Measurements from ENCODE around the gene ERC1.
"Not testable (repeated sequence)": the region's sequence is repeated elsewhere in the genome, so short reads cannot be mapped to it uniquely, and the experiment has no call there.

The ERC1 gene

DNA sequence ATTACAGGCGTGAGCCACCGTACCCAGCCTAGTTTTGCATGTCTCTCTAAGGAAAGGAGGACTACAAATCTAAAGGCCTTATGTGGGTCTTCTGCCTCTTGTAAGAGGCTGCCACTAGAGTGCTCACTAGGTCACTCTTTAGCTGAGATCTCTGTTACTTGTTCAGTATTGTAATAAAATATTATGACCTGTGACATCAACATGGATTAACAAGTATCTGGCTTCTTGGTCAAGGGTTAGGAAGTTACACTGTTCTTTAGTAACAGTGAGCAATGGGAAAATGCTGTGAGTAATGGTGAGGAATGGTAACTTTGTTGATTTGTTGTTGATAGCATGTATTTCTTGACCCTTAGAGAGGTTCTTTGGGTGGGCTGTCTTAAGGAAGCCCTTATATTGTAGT is 50.5 kb downstream of the ERC1 start:
- H3K36me3 ChIP-seq (ENCODE audit: control insufficient read depth in 4 of 4, insufficient read depth in 4 of 4, low read length in 3 of 4), result peaks cover 0 to 3% (median 1%) of the 10 kb centered on the region in 4 experiments
- H3K4me1 ChIP-seq (ENCODE audit: control extremely low read depth in 1 of 4, control insufficient read depth in 4 of 4, insufficient read depth in 4 of 4, low read length in 3 of 4), result peaks cover 0 to 1% (median 0%) of the 10 kb centered on the region in 4 experiments
- ChIA-PET POLR2A (no interaction called here), CTCF (no interaction called here)
- WGBS (ENCODE audit: insufficient coverage), result no CpG with 5 or more reads among the region's 2 CpGs
- H3K4me3 ChIP-seq (ENCODE audit: control insufficient read depth in 1 of 7, extremely low read depth in 1 of 7, insufficient read depth in 4 of 7, low read depth in 2 of 7, low read length in 6 of 7), result no peak overlapping the region
- no peak overlapping the region for H3K27ac ChIP-seq (ENCODE audit: insufficient read depth in 1 of 2, low read depth in 1 of 2, low read length in 2 of 2, poor library complexity in 1 of 2, severe bottlenecking in 2 of 2)
- no peaks in the 10 kb centered on the region for H3K9me3 ChIP-seq (ENCODE audit: control extremely low read depth in 1 of 5, control insufficient read depth in 4 of 5, insufficient read depth in 2 of 5, low read depth in 1 of 5, low read length in 4 of 5)
- no peaks in the 10 kb centered on the region for H3K27me3 ChIP-seq (replicated peaks in 2 of 5; ENCODE audit: control insufficient read depth in 4 of 5, insufficient read depth in 5 of 5, low read length in 4 of 5)
- no peak for DNase-seq

DNA sequence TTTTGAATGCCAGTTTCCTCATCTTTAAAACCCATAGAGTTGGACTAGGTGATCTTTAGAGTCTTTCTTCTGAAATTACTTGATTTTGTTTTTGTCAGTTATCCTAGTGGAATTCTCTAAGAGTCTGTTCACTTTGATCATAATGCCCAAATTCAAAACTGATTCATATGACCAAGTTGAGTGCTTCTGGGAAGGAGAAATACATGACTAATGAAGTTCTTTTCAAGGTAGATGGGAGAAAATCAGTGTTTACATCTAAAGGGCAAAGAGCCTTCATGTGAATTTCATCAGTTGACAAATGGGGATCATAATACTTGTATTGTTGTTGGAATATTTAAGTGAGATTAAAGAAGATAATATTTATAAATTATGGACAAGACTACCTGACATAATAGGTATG is 53.2 kb downstream of the ERC1 start:
- Histone ChIP-seq H3K4me1 (ENCODE audit: control extremely low read depth in 1 of 4, control insufficient read depth in 4 of 4, insufficient read depth in 4 of 4, low read length in 3 of 4) (peaks cover 5 to 16% (median 12%) of the 10 kb centered on the region in 4 experiments), H3K27ac (ENCODE audit: insufficient read depth in 1 of 2, low read depth in 1 of 2, low read length in 2 of 2, poor library complexity in 1 of 2, severe bottlenecking in 2 of 2) (no peak overlapping the region), H3K9me3 (ENCODE audit: control extremely low read depth in 1 of 5, control insufficient read depth in 4 of 5, insufficient read depth in 2 of 5, low read depth in 1 of 5, low read length in 4 of 5) (no peaks in the 10 kb centered on the region), H3K4me3 (ENCODE audit: control insufficient read depth in 1 of 7, extremely low read depth in 1 of 7, insufficient read depth in 4 of 7, low read depth in 2 of 7, low read length in 6 of 7) (no peak overlapping the region), H3K27me3 (replicated peaks in 2 of 5; ENCODE audit: control insufficient read depth in 4 of 5, insufficient read depth in 5 of 5, low read length in 4 of 5) (no peaks in the 10 kb centered on the region), H3K36me3 (ENCODE audit: control insufficient read depth in 4 of 4, insufficient read depth in 4 of 4, low read length in 3 of 4) (peaks cover 0 to 3% (median 0%) of the 10 kb centered on the region in 4 experiments)
- ChIA-PET POLR2A (no interaction called here), CTCF (no interaction called here)
- no peak for DNase-seq

DNA sequence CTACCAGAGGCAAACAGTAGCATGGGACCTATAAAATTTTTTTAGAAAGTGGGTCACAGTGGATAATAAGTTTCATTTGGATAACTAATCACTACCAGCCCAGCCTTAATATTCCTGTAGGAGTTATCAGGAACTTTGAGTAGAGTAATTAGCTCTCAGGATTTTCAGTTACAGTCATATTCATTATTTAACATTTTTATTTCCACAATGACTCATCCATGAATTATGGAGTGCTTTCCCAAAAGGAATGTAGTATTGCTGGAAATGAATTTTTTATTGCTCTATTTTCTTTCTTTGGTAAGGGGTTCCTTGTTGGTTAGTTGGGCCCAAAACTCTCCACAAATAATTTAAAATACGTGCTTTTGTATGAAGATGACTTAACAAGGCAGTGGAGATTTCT is 53.7 kb downstream of the ERC1 start:
- POLR2A ChIA-PET, result no interaction called here
- H3K4me1 ChIP-seq (ENCODE audit: control extremely low read depth in 1 of 4, control insufficient read depth in 4 of 4, insufficient read depth in 4 of 4, low read length in 3 of 4), result peaks cover 5 to 18% (median 13%) of the 10 kb centered on the region in 4 experiments
- WGBS (ENCODE audit: insufficient coverage), result no CpG with 5 or more reads among the region's 1 CpG
- H3K27me3 ChIP-seq (replicated peaks in 2 of 5; ENCODE audit: control insufficient read depth in 4 of 5, insufficient read depth in 5 of 5, low read length in 4 of 5), result no peaks in the 10 kb centered on the region
- H3K4me3 ChIP-seq (ENCODE audit: control insufficient read depth in 1 of 7, extremely low read depth in 1 of 7, insufficient read depth in 4 of 7, low read depth in 2 of 7, low read length in 6 of 7), result no peak overlapping the region
- CTCF ChIA-PET, result no interaction called here
- no peaks in the 10 kb centered on the region for H3K9me3 ChIP-seq (ENCODE audit: control extremely low read depth in 1 of 5, control insufficient read depth in 4 of 5, insufficient read depth in 2 of 5, low read depth in 1 of 5, low read length in 4 of 5)
- H3K36me3 ChIP-seq (ENCODE audit: control insufficient read depth in 4 of 4, insufficient read depth in 4 of 4, low read length in 3 of 4), result peaks cover 0 to 3% (median 0%) of the 10 kb centered on the region in 4 experiments
- no peak overlapping the region for H3K27ac ChIP-seq (ENCODE audit: insufficient read depth in 1 of 2, low read depth in 1 of 2, low read length in 2 of 2, poor library complexity in 1 of 2, severe bottlenecking in 2 of 2)
- DNase-seq, result no peak

DNA sequence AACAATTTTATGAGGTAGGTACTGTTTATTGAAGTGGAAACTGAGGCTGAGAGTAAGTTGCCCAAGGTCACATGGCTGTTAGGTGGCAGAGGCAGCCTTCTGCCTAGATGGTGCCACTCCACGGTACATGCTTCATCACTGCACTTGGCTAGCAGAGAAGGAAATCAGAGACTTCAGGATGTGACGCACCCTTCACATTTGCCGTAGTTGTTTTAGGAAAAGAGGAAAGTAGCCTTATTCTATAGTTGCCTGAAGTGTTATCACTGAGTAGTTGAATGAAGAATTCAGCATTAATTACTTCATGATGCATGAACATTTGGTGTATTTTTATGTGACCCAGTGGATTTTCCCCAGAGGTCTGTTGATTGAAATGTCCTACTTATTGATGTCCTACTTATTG is 55.7 kb downstream of the ERC1 start:
- WGBS (ENCODE audit: insufficient coverage), result 28% methylated on average over 3 of the region's 3 CpGs
- Histone ChIP-seq H3K27ac (ENCODE audit: insufficient read depth in 1 of 2, low read depth in 1 of 2, low read length in 2 of 2, poor library complexity in 1 of 2, severe bottlenecking in 2 of 2) (no peak overlapping the region), H3K36me3 (ENCODE audit: control insufficient read depth in 4 of 4, insufficient read depth in 4 of 4, low read length in 3 of 4) (no peaks in the 10 kb centered on the region), H3K4me1 (ENCODE audit: control extremely low read depth in 1 of 4, control insufficient read depth in 4 of 4, insufficient read depth in 4 of 4, low read length in 3 of 4) (peaks cover 9 to 26% (median 18%) of the 10 kb centered on the region in 4 experiments), H3K4me3 (ENCODE audit: control insufficient read depth in 1 of 7, extremely low read depth in 1 of 7, insufficient read depth in 4 of 7, low read depth in 2 of 7, low read length in 6 of 7) (no peak overlapping the region), H3K9me3 (ENCODE audit: control extremely low read depth in 1 of 5, control insufficient read depth in 4 of 5, insufficient read depth in 2 of 5, low read depth in 1 of 5, low read length in 4 of 5) (no peaks in the 10 kb centered on the region), H3K27me3 (replicated peaks in 2 of 5; ENCODE audit: control insufficient read depth in 4 of 5, insufficient read depth in 5 of 5, low read length in 4 of 5) (no peaks in the 10 kb centered on the region)
- ChIA-PET POLR2A (no interaction called here), CTCF (no interaction called here)
- DNase-seq, result peak; percentile 11 to 60 (median 38)

DNA sequence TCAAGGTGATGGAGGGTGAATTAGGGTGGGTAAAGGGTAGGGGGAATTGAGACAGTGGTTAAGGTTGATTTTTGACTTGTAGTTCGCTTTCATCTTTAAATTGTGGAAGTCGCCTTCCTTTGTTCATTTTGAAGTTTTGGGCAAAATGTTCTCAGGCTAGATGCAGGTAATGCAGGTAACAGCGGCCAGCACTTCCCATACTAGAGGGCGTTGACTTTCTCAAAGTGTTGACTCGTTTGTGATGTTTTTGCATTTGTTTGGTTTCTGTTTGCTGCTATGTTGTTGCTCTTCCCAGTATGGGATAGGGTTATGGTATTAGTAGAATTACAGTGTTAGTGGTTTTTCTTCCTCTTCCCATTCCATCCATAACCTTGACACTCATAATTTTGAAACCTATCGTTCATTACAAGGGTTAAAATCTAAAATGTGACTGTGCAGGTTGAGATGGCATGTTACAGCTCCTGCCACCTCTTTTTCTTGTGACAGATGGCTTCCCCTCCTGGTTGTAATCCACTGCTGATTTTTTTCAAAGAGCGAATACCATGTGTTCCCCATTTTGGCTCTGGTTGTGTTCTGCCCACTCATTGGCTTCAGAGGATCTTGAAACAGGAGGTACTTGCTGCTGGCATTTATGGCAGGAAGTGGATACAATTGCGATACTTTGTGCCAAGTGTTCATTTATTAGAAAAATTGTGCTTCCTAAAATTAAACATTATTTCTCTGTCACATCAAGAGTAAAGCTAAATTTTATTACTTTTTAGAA is 57.1 kb downstream of the ERC1 start:
- Histone ChIP-seq H3K9me3 (ENCODE audit: control extremely low read depth in 1 of 5, control insufficient read depth in 4 of 5, insufficient read depth in 2 of 5, low read depth in 1 of 5, low read length in 4 of 5) (no peaks in the 10 kb centered on the region), H3K27me3 (replicated peaks in 2 of 5; ENCODE audit: control insufficient read depth in 4 of 5, insufficient read depth in 5 of 5, low read length in 4 of 5) (no peaks in the 10 kb centered on the region), H3K36me3 (ENCODE audit: control insufficient read depth in 4 of 4, insufficient read depth in 4 of 4, low read length in 3 of 4) (no peaks in the 10 kb centered on the region), H3K4me3 (ENCODE audit: control insufficient read depth in 1 of 7, extremely low read depth in 1 of 7, insufficient read depth in 4 of 7, low read depth in 2 of 7, low read length in 6 of 7) (peak overlapping the region in 4 of 7 experiments; percentile 49 to 58 (median 52)), H3K4me1 (ENCODE audit: control extremely low read depth in 1 of 4, control insufficient read depth in 4 of 4, insufficient read depth in 4 of 4, low read length in 3 of 4) (peaks cover 9 to 26% (median 18%) of the 10 kb centered on the region in 4 experiments), H3K27ac (ENCODE audit: insufficient read depth in 1 of 2, low read depth in 1 of 2, low read length in 2 of 2, poor library complexity in 1 of 2, severe bottlenecking in 2 of 2) (peak overlapping the region in 1 of 2 experiments; percentile 12)
- ChIA-PET POLR2A (no interaction called here), CTCF (interaction anchor here (0.6 kb wide), 1 partner anchor 31 kb away, joined by 3 read pairs; no protein-coding TSS in a partner anchor)
- DNase-seq, result peak; percentile 66 to 91 (median 85)
- WGBS (ENCODE audit: insufficient coverage), result 100% methylated on average over 2 of the region's 8 CpGs

DNA sequence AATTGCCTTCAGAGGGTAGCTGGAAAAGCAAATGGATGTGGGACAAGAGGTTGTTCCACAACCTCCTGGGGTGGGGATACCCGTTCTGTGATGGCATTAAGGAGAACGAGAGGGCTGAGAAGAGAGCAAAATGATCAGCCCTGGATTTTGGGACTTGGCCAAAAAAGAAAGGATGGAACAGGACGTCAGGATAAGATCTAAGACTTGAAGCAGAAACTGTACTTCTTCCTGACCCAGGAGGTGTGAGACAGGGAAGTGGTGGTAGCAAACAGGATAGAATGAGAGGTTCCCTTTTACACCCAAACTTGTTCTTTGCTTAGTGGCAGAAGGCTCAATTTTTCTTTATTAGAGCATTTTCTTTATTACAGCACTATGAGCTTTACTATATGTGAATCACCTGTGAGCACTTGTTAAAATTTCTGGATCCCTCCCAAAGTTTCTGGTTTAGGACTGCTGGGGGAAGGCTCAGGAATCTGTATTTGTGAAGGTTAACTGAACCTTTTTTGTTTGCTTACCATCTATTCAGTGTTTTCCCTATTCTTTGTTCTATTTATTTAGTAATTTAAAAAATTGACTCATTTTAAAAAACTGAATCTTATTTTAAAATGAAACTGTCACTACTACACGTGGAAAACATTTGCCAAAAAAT is 59.2 kb downstream of the ERC1 start:
- POLR2A ChIA-PET, result no interaction called here
- H3K4me1 ChIP-seq (ENCODE audit: control extremely low read depth in 1 of 4, control insufficient read depth in 4 of 4, insufficient read depth in 4 of 4, low read length in 3 of 4), result peaks cover 9 to 26% (median 18%) of the 10 kb centered on the region in 4 experiments
- no peak overlapping the region for H3K4me3 ChIP-seq (ENCODE audit: control insufficient read depth in 1 of 7, extremely low read depth in 1 of 7, insufficient read depth in 4 of 7, low read depth in 2 of 7, low read length in 6 of 7)
- peak; percentile 9 to 52 (median 43) for DNase-seq
- no peaks in the 10 kb centered on the region for H3K36me3 ChIP-seq (ENCODE audit: control insufficient read depth in 4 of 4, insufficient read depth in 4 of 4, low read length in 3 of 4)
- no peaks in the 10 kb centered on the region for H3K9me3 ChIP-seq (ENCODE audit: control extremely low read depth in 1 of 5, control insufficient read depth in 4 of 5, insufficient read depth in 2 of 5, low read depth in 1 of 5, low read length in 4 of 5)
- no peaks in the 10 kb centered on the region for H3K27me3 ChIP-seq (replicated peaks in 2 of 5; ENCODE audit: control insufficient read depth in 4 of 5, insufficient read depth in 5 of 5, low read length in 4 of 5)
- WGBS (ENCODE audit: insufficient coverage), result 32% methylated on average over 3 of the region's 4 CpGs
- CTCF ChIA-PET, result no interaction called here
- H3K27ac ChIP-seq (ENCODE audit: insufficient read depth in 1 of 2, low read depth in 1 of 2, low read length in 2 of 2, poor library complexity in 1 of 2, severe bottlenecking in 2 of 2), result no peak overlapping the region

DNA sequence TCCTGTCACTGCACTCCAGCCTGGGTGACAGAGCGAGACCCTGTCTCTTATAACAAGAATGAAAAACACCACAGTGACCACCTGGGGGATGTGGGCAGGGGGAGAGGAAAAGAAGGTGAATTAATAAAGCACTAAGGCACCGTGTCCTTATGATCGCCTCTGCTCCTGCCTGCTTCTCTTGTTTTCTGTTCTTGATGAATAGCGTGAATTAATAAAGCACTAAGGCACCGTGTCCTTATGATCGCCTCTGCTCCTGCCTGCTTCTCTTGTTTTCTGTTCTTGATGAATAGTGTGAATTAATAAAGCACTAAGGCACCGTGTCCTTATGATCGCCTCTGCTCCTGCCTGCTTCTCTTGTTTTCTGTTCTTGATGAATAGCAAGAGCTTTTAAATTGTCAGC is 60.6 kb downstream of the ERC1 start:
- POLR2A ChIA-PET, result interaction anchor here (0.6 kb wide), 1 partner anchor 11 kb away, joined by 3 read pairs; no protein-coding TSS in a partner anchor
- DNase-seq; H3K27ac ChIP-seq (ENCODE audit: insufficient read depth in 1 of 2, low read depth in 1 of 2, low read length in 2 of 2, poor library complexity in 1 of 2, severe bottlenecking in 2 of 2); H3K27me3 ChIP-seq (replicated peaks in 2 of 5; ENCODE audit: control insufficient read depth in 4 of 5, insufficient read depth in 5 of 5, low read length in 4 of 5); H3K9me3 ChIP-seq (ENCODE audit: control extremely low read depth in 1 of 5, control insufficient read depth in 4 of 5, insufficient read depth in 2 of 5, low read depth in 1 of 5, low read length in 4 of 5); CTCF ChIA-PET; H3K4me3 ChIP-seq (ENCODE audit: control insufficient read depth in 1 of 7, extremely low read depth in 1 of 7, insufficient read depth in 4 of 7, low read depth in 2 of 7, low read length in 6 of 7); H3K36me3 ChIP-seq (ENCODE audit: control insufficient read depth in 4 of 4, insufficient read depth in 4 of 4, low read length in 3 of 4): not testable (repeated sequence)
- peaks cover 9 to 26% (median 15%) of the 10 kb centered on the region in 4 experiments for H3K4me1 ChIP-seq (ENCODE audit: control extremely low read depth in 1 of 4, control insufficient read depth in 4 of 4, insufficient read depth in 4 of 4, low read length in 3 of 4)
- WGBS (ENCODE audit: insufficient coverage), result 90% methylated on average over 4 of the region's 8 CpGs

Data from common myeloid progenitor, CD34-positive (primary cell).